GM12878 (cell line): ENCODE results near the gene DMD. TPM values are rescaled to one million over a fixed set of nuclear protein-coding genes. Genes with fewer than 3 reads are reported as not detected.

Experiments used
- ATAC-seq: fragments of 200-7000 bp; cut with Tn5 transposase; 3 replicates; pipeline ENCODE4 v1.9.1; 2020; ENCODE audit warnings: mild to moderate bottlenecking, moderate library complexity
- BruUV-seq: library from RNA; stranded (reverse); fragments of 400-500 nt; replicated peaks from 2 replicates; lab custom pipeline; 2021; lab: Mats Ljungman, UMichigan
- CTCF ChIA-PET: fragments of 300-600 bp; sonication (Branson Sonifier 250); formaldehyde crosslinking; extraction: SDS; loops from one replicate; lab custom pipeline; 2021; ENCODE audit warnings: inconsistent platforms; lab: Yijun Ruan, JAX
- POLR2A ChIA-PET: fragments of 350-600 bp; formaldehyde crosslinking; extraction: SDS; loops from one replicate; lab custom pipeline; 2021; ENCODE audit warnings: inconsistent platforms; lab: Charles Lee
- RAD21 ChIA-PET: fragments of 300-600 bp; sonication (Branson Sonifier 250); formaldehyde crosslinking; loops from one replicate; lab custom pipeline; 2023; ENCODE audit warnings: antibody characterized with exemption; ENCODE audit not compliant: unreplicated experiment; lab: Charles Lee
- SMC1A ChIA-PET: fragments of 300-600 bp; sonication (Branson Sonifier 250); formaldehyde crosslinking; loops from one replicate; lab custom pipeline; 2023; ENCODE audit not compliant: unreplicated experiment, uncharacterized antibody; lab: Charles Lee
- DNase-seq: peaks from one replicate; pipeline ENCODE4 v3.0.0-alpha.2; 2011; ENCODE audit warnings: low read depth, low spot score
- FAIRE-seq: peaks from 3 replicates; lab custom pipeline; 2011; peaks lifted over from hg19 to GRCh38; lab: Jason Lieb, UNC
- H2AFZ ChIP-seq: 2 replicates; pipeline ENCODE4 v1.6.0; 2011; ENCODE audit warnings: low read depth, low read length, control low read depth; ENCODE audit not compliant: control insufficient read depth
- H3K27ac ChIP-seq: 2 replicates; pipeline ENCODE4 v1.5.1; 2011; ENCODE audit warnings: control low read depth; ENCODE audit not compliant: control insufficient read depth, insufficient read depth
- H3K27me3 ChIP-seq, 2 experiments: replicated peaks in 1 of 2; 2 replicates each; pipeline versions ENCODE4 v1.6.0 to v1.6.1; 2011; ENCODE audit warnings: low read length in 1 of 2; ENCODE audit not compliant: control insufficient read depth in 2 of 2, insufficient read depth in 2 of 2
- H3K36me3 ChIP-seq, 2 experiments: 2 replicates each; pipeline ENCODE4 v1.5.1; 2011; ENCODE audit warnings: low read length in 1 of 2; ENCODE audit not compliant: control insufficient read depth in 2 of 2, insufficient read depth in 2 of 2
- H3K4me1 ChIP-seq: 2 replicates; pipeline ENCODE4 v1.6.1; 2011; ENCODE audit warnings: mild to moderate bottlenecking, low read length, moderate library complexity, mixed read lengths; ENCODE audit not compliant: control insufficient read depth, insufficient read depth
- H3K4me2 ChIP-seq: 2 replicates; pipeline ENCODE4 v1.6.0; 2011; ENCODE audit warnings: control low read depth; ENCODE audit not compliant: control insufficient read depth, insufficient read depth
- H3K4me3 ChIP-seq: fragments of 200-600 bp; sonication (generic); 2 replicates; pipeline ENCODE4 v1.5.1; 2016
- H3K79me2 ChIP-seq: 2 replicates; pipeline ENCODE4 v1.6.0; 2011; ENCODE audit warnings: low read length; ENCODE audit not compliant: control insufficient read depth, insufficient read depth
- H3K9ac ChIP-seq: 2 replicates; pipeline ENCODE4 v1.8.0; 2011; ENCODE audit warnings: low read length, control low read depth, mixed read lengths; ENCODE audit not compliant: control insufficient read depth, insufficient read depth
- H3K9me3 ChIP-seq: replicated peaks from 3 replicates; pipeline ENCODE4 v1.5.1; 2011; ENCODE audit warnings: mild to moderate bottlenecking, low read length; ENCODE audit not compliant: control insufficient read depth, insufficient read depth
- H4K20me1 ChIP-seq: 2 replicates; pipeline ENCODE4 v1.6.0; 2011; ENCODE audit not compliant: control insufficient read depth, insufficient read depth
- ATF3 ChIP-seq: IDR thresholded peaks from 2 replicates; pipeline ENCODE4 v1.6.1; 2011; ENCODE audit warnings: low read depth, mild to moderate bottlenecking, low read length, moderate library complexity, borderline replicate concordance; ENCODE audit errors: extremely low read depth
- FOS ChIP-seq: IDR thresholded peaks from 3 replicates; pipeline ENCODE4 v1.6.1; 2011; ENCODE audit warnings: borderline replicate concordance; ENCODE audit not compliant: insufficient read length; ENCODE audit errors: extremely low read depth
- GABPA ChIP-seq: IDR thresholded peaks from 2 replicates; pipeline ENCODE4 v1.6.1; 2014; ENCODE audit warnings: antibody characterized with exemption, low read depth, mild to moderate bottlenecking, inconsistent platforms
- IKZF2 ChIP-seq, 2 experiments: fragments of 450-650 bp; IDR thresholded peaks; 2 replicates each; pipeline ENCODE4 v1.6.1; 2017; ENCODE audit warnings: mild to moderate bottlenecking in 2 of 2, moderate library complexity in 2 of 2
- JUNB ChIP-seq: IDR thresholded peaks from 2 replicates; pipeline ENCODE4 v1.6.1; 2016; ENCODE audit warnings: antibody characterized with exemption, mild to moderate bottlenecking
- MAX ChIP-seq: IDR thresholded peaks from 2 replicates; pipeline ENCODE4 v1.6.1; 2012; ENCODE audit warnings: low read depth, low read length, improper control_type of control experiment
- NR2C2 ChIP-seq: IDR thresholded peaks from 2 replicates; pipeline ENCODE4 v1.6.1; 2011; ENCODE audit warnings: borderline replicate concordance, low read depth; ENCODE audit not compliant: control insufficient read depth, insufficient read length
- PAX5 ChIP-seq: IDR thresholded peaks from 2 replicates; pipeline ENCODE4 v1.6.1; 2011; ENCODE audit warnings: low read depth, low read length, borderline replicate concordance
- PBX3 ChIP-seq: IDR thresholded peaks from 2 replicates; pipeline ENCODE4 v1.6.1; 2011; ENCODE audit warnings: mild to moderate bottlenecking, low read depth, low read length, moderate library complexity; ENCODE audit not compliant: insufficient replicate concordance
- POU2F2 ChIP-seq: IDR thresholded peaks from 3 replicates; pipeline ENCODE4 v1.6.1; 2011; ENCODE audit warnings: low read depth, mild to moderate bottlenecking, low read length, borderline replicate concordance
- RCOR1 ChIP-seq: conservative IDR thresholded peaks from 2 replicates; pipeline ENCODE4 v1.6.1; 2012; ENCODE audit warnings: low read depth, low read length, improper control_type of control experiment
- REST ChIP-seq: IDR thresholded peaks from 2 replicates; pipeline ENCODE4 v1.6.1; 2012; ENCODE audit warnings: mild to moderate bottlenecking, low read depth, low read length
- SUZ12 ChIP-seq: fragments of 200-600 bp; sonication (generic); IDR thresholded peaks from one replicate; pipeline ENCODE4 v1.6.1; 2018; ENCODE audit warnings: antibody characterized with exemption, mild to moderate bottlenecking; ENCODE audit not compliant: unreplicated experiment
- TAF1 ChIP-seq: IDR thresholded peaks from 2 replicates; pipeline ENCODE4 v1.6.1; 2011; ENCODE audit warnings: mild to moderate bottlenecking, low read depth, low read length, borderline replicate concordance
- USF2 ChIP-seq: IDR thresholded peaks from 2 replicates; pipeline ENCODE4 v1.6.1; 2011; ENCODE audit warnings: low read depth, low read length, improper control_type of control experiment, borderline replicate concordance
- WGBS: methylation state at CpG from one replicate; pipeline ENCODE4 v1.1.6; 2016; ENCODE audit warnings: low lambda C conversion rate; ENCODE audit not compliant: insufficient replicate concordance, insufficient coverage; ENCODE audit errors: missing lambda C conversion rate; 5-methylcytosine and 5-hydroxymethylcytosine counted together
- in situ Hi-C: fragments of 300-500 bp; cut with MboI; formaldehyde crosslinking; loops from 9 replicates; pipeline ENCODE4 v1.14.3; 2018; ENCODE audit warnings: mixed read lengths
- intact Hi-C: fragments of 100-400 bp; cut with micrococcal nuclease; formaldehyde crosslinking; loops from one replicate; pipeline ENCODE4 v1.14.2; 2022; ENCODE audit not compliant: unreplicated experiment
- polyA plus RNA-seq, 11 experiments: library from polyadenylated mRNA; depleted of rRNA in 4 of 11; unstranded in 6 of 11; stranded (reverse) in 5 of 11; fragments of >200 nt; fragmentation: Nextera tagmentation in 4 of 11; fragmentation: Illumina TruSeq in 1 of 11; extraction: Ambion mirVana in 4 of 11; extraction: Trizol in 1 of 11; gene quantifications; 1 replicate in 1 of 11; 2 replicates in 10 of 11; pipeline versions ENCODE4 v1.2.1 to v1.2.3, GENCODE V29; 2011 to 2016; ENCODE audit warnings: inconsistent platforms in 2 of 11, missing spikeins in 2 of 11, low read depth in 1 of 11
- total RNA-seq, 4 experiments: library from RNA; depleted of rRNA in 3 of 4; stranded (reverse); fragments of >200 nt in 3 of 4; fragmentation: Illumina TruSeq in 1 of 4; extraction: Trizol in 1 of 4; gene quantifications; 2 replicates each; pipeline versions ENCODE4 v1.2.1 to v1.2.3, GENCODE V29; 2013 to 2021

DMD gene
- total and polyA plus RNA-seq, 10 of the 15 experiments (the other 5 are each of a cell fraction or from before 2014, with no cell fraction given), result 1.4 to 24.3 (median 4.3) TPM

- TF ChIP-seq USF2, result no peak
- TF ChIP-seq RCOR1, result no peak
- TF ChIP-seq, all 136 proteins: peak for 0
Measured at GRCh38 chrX:31132821-31133241, 2078.5 kb downstream of the DMD start (continued).

GRCh38 chrX:31130457-31131220, 2080.7 kb downstream of the DMD start:
- DNase-seq (no peak), FAIRE-seq (no peak)
- TF ChIP-seq PAX5 (no peak), MAX (no peak), NR2C2 (no peak), PBX3 (no peak), REST (no peak), FOS (no peak), POU2F2 (no peak), SUZ12 (no peak), GABPA (no peak), JUNB (no peak), ATF3 (no peak), TAF1 (no peak), IKZF2 (IDR thresholded peaks at IDR 0.05) (no peak)

More at GRCh38 chrX:31130457-31131220, 2080.7 kb downstream of the DMD start:
- BruUV-seq, result no TSS peak
- Histone ChIP-seq H3K9ac (no peak overlapping the region), H4K20me1 (no peaks in the 10 kb centered on the region), H3K4me1 (0 out of 2 replicates have a peak, but pooled peaks cover 1% of the 10 kb centered on the region), H3K36me3 (no peaks in the 10 kb centered on the region; a peak in 1 of 4 replicates), H3K27me3 (no peaks in the 10 kb centered on the region), H3K27ac (no peak overlapping the region), H3K79me2 (no peaks in the 10 kb centered on the region), H3K4me2 (no peak overlapping the region), H3K9me3 (no peaks in the 10 kb centered on the region; the same call in 2 of the 3 replicates), H3K4me3 (no peak overlapping the region), H2AFZ (no peak overlapping the region)
- ChIA-PET CTCF (interaction anchor here (2.4 kb wide), 1 partner anchor 93 kb away, joined by 15 read pairs; no protein-coding TSS in a partner anchor), SMC1A (interaction anchor here (1.5 kb wide), 1 partner anchor 35 kb away, joined by 3 read pairs; no protein-coding TSS in a partner anchor), RAD21 (no interaction called here), POLR2A (no interaction called here)
- 56% methylated on average over 6 of the region's 6 CpGs for WGBS
- in situ Hi-C loops, result no loop called here
- no peak for ATAC-seq
- intact Hi-C loops, result no loop called here
